GM10266 (cell line): ENCODE measurements around the gene PRDM16.

Experiments
- DNase-seq: peaks from one replicate; pipeline ENCODE4 v3.0.0; 2012; ENCODE audit errors: extremely low spot score
- TF ChIP-seq, protein P1 (sequence below): IDR thresholded peaks from 2 replicates; pipeline ENCODE4 v1.5.1; 2012; ENCODE audit warnings: mild to moderate bottlenecking, low read depth; ENCODE audit not compliant: control insufficient read depth, insufficient read depth; ENCODE audit errors: missing control alignments

The PRDM16 gene

GRCh38 chr1:3330771-3331245, 261.8 kb downstream of the PRDM16 start:
- no peak for DNase-seq
- TF ChIP-seq, protein P1, sequence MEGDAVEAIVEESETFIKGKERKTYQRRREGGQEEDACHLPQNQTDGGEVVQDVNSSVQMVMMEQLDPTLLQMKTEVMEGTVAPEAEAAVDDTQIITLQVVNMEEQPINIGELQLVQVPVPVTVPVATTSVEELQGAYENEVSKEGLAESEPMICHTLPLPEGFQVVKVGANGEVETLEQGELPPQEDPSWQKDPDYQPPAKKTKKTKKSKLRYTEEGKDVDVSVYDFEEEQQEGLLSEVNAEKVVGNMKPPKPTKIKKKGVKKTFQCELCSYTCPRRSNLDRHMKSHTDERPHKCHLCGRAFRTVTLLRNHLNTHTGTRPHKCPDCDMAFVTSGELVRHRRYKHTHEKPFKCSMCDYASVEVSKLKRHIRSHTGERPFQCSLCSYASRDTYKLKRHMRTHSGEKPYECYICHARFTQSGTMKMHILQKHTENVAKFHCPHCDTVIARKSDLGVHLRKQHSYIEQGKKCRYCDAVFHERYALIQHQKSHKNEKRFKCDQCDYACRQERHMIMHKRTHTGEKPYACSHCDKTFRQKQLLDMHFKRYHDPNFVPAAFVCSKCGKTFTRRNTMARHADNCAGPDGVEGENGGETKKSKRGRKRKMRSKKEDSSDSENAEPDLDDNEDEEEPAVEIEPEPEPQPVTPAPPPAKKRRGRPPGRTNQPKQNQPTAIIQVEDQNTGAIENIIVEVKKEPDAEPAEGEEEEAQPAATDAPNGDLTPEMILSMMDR = no peak

- no peak for DNase-seq
- TF ChIP-seq, protein P1 = no peak
Measured at GRCh38 chr1:3331564-3331963, 262.6 kb downstream of the PRDM16 start.

DNA sequence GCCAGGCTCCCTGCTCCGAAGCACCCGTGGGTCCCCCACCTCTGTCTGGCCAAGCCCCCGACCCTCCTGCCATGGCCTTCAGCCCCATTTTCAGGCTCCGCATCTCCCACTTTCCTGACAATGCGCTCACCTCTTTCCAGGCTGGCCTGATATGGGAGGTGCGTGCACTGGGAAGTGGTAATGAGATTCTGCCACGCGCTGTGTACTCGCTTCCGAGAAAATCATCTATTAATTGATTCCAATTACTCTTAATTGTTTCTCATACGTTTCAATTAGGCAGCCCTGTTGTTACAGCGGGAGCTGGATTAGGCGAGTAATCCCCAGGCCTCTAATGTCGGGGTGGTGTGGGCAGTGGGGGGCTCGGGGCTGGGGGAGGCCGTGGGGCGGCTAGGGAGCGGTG, 263.0 kb downstream of the PRDM16 start:
- DNase-seq = no peak
- TF ChIP-seq, protein P1 = no peak

DNA sequence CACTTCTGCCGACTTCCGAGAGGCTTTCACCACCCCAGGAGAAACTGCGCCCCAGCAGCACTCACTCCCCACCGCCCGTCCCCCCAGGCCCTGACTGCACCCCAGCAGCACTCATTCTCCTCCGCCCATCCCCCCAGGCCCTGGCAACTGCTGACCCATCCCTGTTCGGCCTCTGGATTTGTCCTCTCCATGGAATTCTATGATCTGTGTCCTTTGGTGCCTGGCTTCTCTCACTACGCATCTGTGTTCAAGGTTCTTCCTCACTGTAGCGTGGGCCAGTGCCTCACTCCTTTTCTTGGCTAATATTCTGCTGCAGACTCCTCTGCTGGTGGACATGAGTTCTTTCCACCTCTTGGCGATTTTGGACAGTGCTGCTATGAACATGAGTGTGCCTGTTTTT, 263.7 kb downstream of the PRDM16 start:
- DNase-seq = no peak
- TF ChIP-seq, protein P1 = no peak

GRCh38 chr1:3333903-3334302, 264.9 kb downstream of the PRDM16 start:
- DNase-seq = no peak
- TF ChIP-seq, protein P1 = no peak

DNA sequence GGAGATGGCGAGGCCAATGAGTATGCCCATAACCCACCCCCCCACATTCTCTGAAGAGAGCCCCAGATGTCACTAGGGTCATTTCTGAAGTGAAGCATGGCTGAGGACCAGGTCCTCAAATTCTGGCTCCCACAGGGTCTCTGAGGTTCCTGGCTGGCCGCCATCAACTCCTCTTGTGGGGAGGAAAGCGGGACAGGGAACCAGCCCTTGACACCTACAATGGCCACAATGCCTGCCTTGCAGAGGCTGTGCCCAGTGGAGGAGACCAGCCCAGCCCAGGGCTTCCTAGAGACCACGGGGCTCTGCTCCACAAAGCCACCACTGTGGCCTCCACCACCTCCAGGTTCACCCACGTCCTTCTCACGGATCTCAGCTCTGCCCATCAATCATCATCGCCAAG, 265.4 kb downstream of the PRDM16 start:
- DNase-seq = no peak
- TF ChIP-seq, protein P1 = no peak

GRCh38 chr1:3335754-3336640, 267.0 kb downstream of the PRDM16 start:
- DNase-seq = no peak
- TF ChIP-seq, protein P1 = no peak
